ENCODE data around the gene HRH3.

- TF ChIP-seq CTCF (IDR thresholded peaks at IDR 0.05) (no peak), EZH2 (IDR thresholded peaks at IDR 0.05) (no peak)
These were observed 49.3 kb upstream of the HRH3 start for GRCh38 chr20:62269378-62269777.
